ENCODE data around the gene PET100. TPM values are rescaled to one million over a fixed set of nuclear protein-coding genes. Genes with fewer than 3 reads are reported as not detected.

The PET100 gene
- total RNA-seq, 6 experiments from 2014 or later: 82.1 to 138 (median 110) TPM

DNA sequence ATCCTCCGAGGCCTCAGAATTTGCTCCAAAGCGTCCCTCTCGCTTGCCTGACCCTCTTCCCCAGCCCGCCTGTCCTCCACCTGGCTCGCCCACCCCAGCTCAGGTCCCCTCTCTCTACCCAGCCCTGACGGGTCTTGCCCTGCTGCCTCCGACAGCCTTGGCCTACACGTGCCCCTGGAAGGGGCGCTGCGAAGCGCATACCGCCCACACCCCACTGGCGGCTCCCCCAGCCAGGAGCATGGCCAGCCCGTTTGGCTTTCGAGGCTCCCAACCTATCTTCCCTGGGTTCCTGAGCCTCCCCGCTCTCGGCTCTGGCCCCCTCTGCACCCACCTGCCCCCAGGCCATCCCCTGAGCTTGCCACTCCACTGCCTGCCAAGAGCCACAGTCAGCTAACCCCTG, 4.8 kb upstream of the PET100 start:
- DNase-seq: no peak
- peaks cover 32% of the 10 kb centered on the region for H3K36me3 Mint-ChIP-seq (ENCODE audit: low read depth)
- H3K27me3 Mint-ChIP-seq (ENCODE audit: insufficient read depth): peaks cover 2% of the 10 kb centered on the region
- H3K27ac Mint-ChIP-seq: no peak overlapping the region
- TF ChIP-seq, protein P1, sequence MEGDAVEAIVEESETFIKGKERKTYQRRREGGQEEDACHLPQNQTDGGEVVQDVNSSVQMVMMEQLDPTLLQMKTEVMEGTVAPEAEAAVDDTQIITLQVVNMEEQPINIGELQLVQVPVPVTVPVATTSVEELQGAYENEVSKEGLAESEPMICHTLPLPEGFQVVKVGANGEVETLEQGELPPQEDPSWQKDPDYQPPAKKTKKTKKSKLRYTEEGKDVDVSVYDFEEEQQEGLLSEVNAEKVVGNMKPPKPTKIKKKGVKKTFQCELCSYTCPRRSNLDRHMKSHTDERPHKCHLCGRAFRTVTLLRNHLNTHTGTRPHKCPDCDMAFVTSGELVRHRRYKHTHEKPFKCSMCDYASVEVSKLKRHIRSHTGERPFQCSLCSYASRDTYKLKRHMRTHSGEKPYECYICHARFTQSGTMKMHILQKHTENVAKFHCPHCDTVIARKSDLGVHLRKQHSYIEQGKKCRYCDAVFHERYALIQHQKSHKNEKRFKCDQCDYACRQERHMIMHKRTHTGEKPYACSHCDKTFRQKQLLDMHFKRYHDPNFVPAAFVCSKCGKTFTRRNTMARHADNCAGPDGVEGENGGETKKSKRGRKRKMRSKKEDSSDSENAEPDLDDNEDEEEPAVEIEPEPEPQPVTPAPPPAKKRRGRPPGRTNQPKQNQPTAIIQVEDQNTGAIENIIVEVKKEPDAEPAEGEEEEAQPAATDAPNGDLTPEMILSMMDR (IDR thresholded peaks at IDR 0.05): no peak
- H3K9me3 Mint-ChIP-seq: no peaks in the 10 kb centered on the region
- peaks cover 14% of the 10 kb centered on the region for H3K4me1 Mint-ChIP-seq (ENCODE audit: low read depth)
- H3K4me3 Mint-ChIP-seq: no peak overlapping the region

DNA sequence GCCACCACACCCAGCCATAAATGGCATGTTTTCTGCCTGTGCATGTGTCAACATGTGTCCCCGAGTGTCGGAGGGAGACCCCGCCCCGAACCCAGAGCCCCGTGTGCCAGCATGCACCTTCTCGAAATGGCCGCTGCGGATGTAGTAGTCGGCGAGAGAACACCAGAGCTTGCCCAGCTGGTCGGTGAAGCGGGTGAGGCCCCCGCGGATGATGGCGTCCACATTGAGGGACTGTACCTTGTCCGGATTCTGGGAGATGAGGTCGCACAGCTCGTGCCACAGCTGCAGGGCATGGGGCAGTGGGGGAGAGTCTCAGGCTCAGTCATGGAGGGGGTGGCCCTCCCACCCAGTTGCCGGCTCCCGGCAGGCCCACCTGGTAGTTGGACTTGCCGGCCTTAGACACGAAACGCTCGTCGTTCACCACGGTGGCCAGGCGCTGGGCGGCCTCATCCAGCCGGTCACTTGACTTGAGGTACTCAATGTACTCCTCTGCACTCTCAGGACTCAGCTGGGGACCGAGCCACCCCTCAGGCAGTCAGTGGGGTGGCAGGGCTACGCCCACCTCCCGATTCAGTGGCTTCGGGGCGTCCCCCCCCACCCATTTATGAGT, 3.7 kb upstream of the PET100 start:
- Mint-ChIP-seq H3K9me3 (no peaks in the 10 kb centered on the region), H3K4me1 (ENCODE audit: low read depth) (peaks cover 25% of the 10 kb centered on the region), H3K36me3 (ENCODE audit: low read depth) (peaks cover 32% of the 10 kb centered on the region), H3K27me3 (ENCODE audit: insufficient read depth) (peaks cover 2% of the 10 kb centered on the region), H3K27ac (no peak overlapping the region), H3K4me3 (no peak overlapping the region)
- no peak for DNase-seq
- TF ChIP-seq, protein P1 (IDR thresholded peaks at IDR 0.05): no peak

DNA sequence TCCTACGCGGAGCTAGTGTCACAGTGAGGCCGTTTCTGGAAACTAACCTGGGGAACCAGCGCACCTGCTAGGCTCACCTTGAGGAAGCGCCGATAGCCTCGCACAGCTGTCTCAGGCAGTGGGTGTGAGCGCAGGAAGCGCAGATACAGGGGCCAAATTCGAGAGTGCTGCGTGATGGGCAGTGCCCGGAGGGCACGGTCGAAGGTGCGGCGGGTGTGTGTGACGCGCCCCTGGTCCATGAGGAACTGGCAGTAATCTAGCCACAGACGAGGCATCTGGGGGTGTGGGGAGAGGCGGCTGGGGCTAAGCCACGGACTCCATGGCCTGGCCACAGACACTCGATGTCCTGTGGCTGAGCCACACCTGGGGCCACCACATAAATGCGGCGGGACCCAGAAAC, 2.4 kb upstream of the PET100 start:
- Mint-ChIP-seq H3K36me3 (ENCODE audit: low read depth) (peaks cover 23% of the 10 kb centered on the region), H3K4me1 (ENCODE audit: low read depth) (peaks cover 26% of the 10 kb centered on the region), H3K9me3 (no peaks in the 10 kb centered on the region), H3K27me3 (ENCODE audit: insufficient read depth) (peaks cover 2% of the 10 kb centered on the region), H3K4me3 (no peak overlapping the region), H3K27ac (no peak overlapping the region)
- no peak for DNase-seq
- TF ChIP-seq, protein P1 (IDR thresholded peaks at IDR 0.05): no peak

DNA sequence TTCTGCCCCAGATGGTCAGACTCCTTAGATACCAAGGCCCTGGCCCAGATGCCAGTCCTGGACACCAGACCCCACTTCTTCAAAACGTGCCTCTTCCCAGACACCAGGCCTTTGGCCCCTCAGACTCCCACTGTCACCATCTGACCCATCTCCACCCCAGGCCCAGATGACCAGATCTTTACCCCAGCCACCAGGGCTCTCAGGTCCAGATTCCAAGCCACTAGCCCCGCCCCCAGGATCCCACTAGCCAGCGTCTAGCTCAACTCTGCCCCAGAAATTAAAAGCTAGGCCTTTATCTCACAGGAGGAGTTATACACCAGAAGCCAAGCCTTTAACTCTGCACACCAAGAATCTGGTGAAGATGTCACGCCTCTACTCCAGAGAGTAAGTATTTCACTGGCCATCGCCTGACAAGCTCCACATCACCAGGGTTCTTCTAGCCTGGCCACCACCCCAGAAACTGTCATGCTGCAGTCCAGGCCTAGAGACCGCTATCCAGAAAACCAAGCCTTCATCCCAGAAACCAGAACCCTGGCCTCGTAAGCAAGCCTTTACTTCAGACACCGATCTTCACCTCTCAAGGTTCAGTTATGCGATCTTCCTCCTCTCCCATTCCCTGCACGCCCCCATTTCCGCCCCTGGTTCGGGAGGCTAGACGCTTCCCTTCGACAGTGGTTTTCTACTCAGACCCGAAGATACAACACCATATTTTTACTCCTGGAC, 843 bp upstream of the PET100 start:
- H3K27me3 Mint-ChIP-seq (ENCODE audit: insufficient read depth): no peaks in the 10 kb centered on the region; the same call in none of the 2 replicates
- H3K9me3 Mint-ChIP-seq: no peaks in the 10 kb centered on the region
- peaks cover 26% of the 10 kb centered on the region for H3K4me1 Mint-ChIP-seq (ENCODE audit: low read depth)
- no peak for DNase-seq
- H3K4me3 Mint-ChIP-seq: peak overlapping the region; percentile 95
- TF ChIP-seq, protein P1 (IDR thresholded peaks at IDR 0.05): no peak
- peaks cover 11% of the 10 kb centered on the region for H3K36me3 Mint-ChIP-seq (ENCODE audit: low read depth)
- H3K27ac Mint-ChIP-seq: peak overlapping the region; percentile 94

DNA sequence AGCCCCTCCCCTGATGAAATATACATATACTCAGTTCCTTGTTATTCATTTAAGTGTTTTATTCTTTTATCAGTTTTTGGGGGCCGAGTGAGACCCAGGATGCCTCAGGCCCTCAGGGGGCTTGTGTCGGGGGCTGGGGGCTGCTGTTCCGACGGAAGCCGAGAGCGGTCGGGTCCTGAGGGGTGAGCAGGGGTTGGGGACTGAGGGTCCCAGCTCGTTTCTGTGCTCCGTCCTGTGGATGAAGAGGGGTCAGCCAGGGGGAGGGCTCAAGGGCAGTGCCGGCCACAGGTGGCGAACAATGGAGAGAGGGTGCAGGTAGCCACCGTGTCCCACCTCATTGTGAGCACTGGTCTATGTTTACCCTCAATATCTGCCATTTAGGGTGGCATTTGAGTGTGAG, 2.0 kb downstream of the PET100 start:
- Mint-ChIP-seq H3K27me3 (ENCODE audit: insufficient read depth) (no peaks in the 10 kb centered on the region; the same call in none of the 2 replicates), H3K36me3 (ENCODE audit: low read depth) (peaks cover 10% of the 10 kb centered on the region), H3K27ac (no peak overlapping the region), H3K4me3 (no peak overlapping the region), H3K4me1 (ENCODE audit: low read depth) (peaks cover 26% of the 10 kb centered on the region), H3K9me3 (no peaks in the 10 kb centered on the region)
- no peak for DNase-seq
- TF ChIP-seq, protein P1 (IDR thresholded peaks at IDR 0.05): no peak
